ENCODE results near the gene SLC15A1. TPM values are rescaled to one million over a fixed set of nuclear protein-coding genes. Genes with fewer than 3 reads are reported as not detected.

The SLC15A1 gene
- total and polyA plus RNA-seq, 7 experiments from 2014 or later: not detected

GRCh38 chr13:98771838-98772611 lies 19.6 kb upstream of the SLC15A1 start:
- no peak overlapping the region for H3K4me3 Mint-ChIP-seq
- H3K27ac ChIP-seq (ENCODE audit: low read depth, low read length): no peak overlapping the region
- CTCF ChIA-PET: no interaction called here
- ATAC-seq: no peak
- peaks cover 0 to 19% (median 0%) of the 10 kb centered on the region in 11 donors for H3K9me3 Mint-ChIP-seq
- no peak for DNase-seq
- no peaks in the 10 kb centered on the region for H3K36me3 ChIP-seq (ENCODE audit: control insufficient read depth in 2 of 3, insufficient read depth in 3 of 3, low read length in 3 of 3)
- H3K9me3 ChIP-seq (ENCODE audit: control insufficient read depth in 2 of 3, low read length in 3 of 3): no peaks in the 10 kb centered on the region
- intact Hi-C loops (cut with micrococcal nuclease): no loop called here
- no peaks in the 10 kb centered on the region for H3K4me1 ChIP-seq (ENCODE audit: control insufficient read depth in 2 of 2, insufficient read depth in 2 of 2, low read length in 2 of 2)
- no peak overlapping the region for H3K4me3 ChIP-seq (ENCODE audit: low read length)
- H3K27ac Mint-ChIP-seq: no peak overlapping the region
- no peaks in the 10 kb centered on the region for H3K27me3 ChIP-seq (ENCODE audit: control insufficient read depth in 2 of 2, insufficient read depth in 2 of 2, low read length in 2 of 2)
- no peaks in the 10 kb centered on the region for H3K4me1 Mint-ChIP-seq
- peaks cover 0 to 3% (median 0%) of the 10 kb centered on the region in 5 donors for H3K36me3 Mint-ChIP-seq
- POLR2A ChIA-PET: no interaction called here
- H3K27me3 Mint-ChIP-seq: peaks cover 0 to 7% (median 0%) of the 10 kb centered on the region in 5 donors

- Mint-ChIP-seq H3K36me3 (peaks cover 0 to 3% (median 0%) of the 10 kb centered on the region in 5 donors), H3K9me3 (peaks cover 0 to 19% (median 0%) of the 10 kb centered on the region in 11 donors), H3K27me3 (peaks cover 0 to 15% (median 5%) of the 10 kb centered on the region in 5 donors), H3K27ac (no peak overlapping the region), H3K4me3 (no peak overlapping the region), H3K4me1 (no peaks in the 10 kb centered on the region)
- Histone ChIP-seq H3K4me3 (ENCODE audit: low read length) (no peak overlapping the region), H3K27me3 (ENCODE audit: control insufficient read depth in 2 of 2, insufficient read depth in 2 of 2, low read length in 2 of 2) (no peaks in the 10 kb centered on the region), H3K4me1 (ENCODE audit: control insufficient read depth in 2 of 2, insufficient read depth in 2 of 2, low read length in 2 of 2) (no peaks in the 10 kb centered on the region), H3K36me3 (ENCODE audit: control insufficient read depth in 2 of 3, insufficient read depth in 3 of 3, low read length in 3 of 3) (no peaks in the 10 kb centered on the region), H3K9me3 (ENCODE audit: control insufficient read depth in 2 of 3, low read length in 3 of 3) (no peaks in the 10 kb centered on the region), H3K27ac (ENCODE audit: low read depth, low read length) (no peak overlapping the region)
- ChIA-PET POLR2A (no interaction called here), CTCF (no interaction called here)
- intact Hi-C loops (cut with micrococcal nuclease): no loop called here
- ATAC-seq (no peak), DNase-seq (no peak)
Observed at GRCh38 chr13:98769736-98770135, 17.3 kb upstream of the SLC15A1 start.

- H3K4me3 Mint-ChIP-seq: no peak overlapping the region
- ATAC-seq: no peak
- Histone ChIP-seq H3K27me3 (ENCODE audit: control insufficient read depth in 2 of 2, insufficient read depth in 2 of 2, low read length in 2 of 2) (no peaks in the 10 kb centered on the region), H3K9me3 (ENCODE audit: control insufficient read depth in 2 of 3, low read length in 3 of 3) (no peaks in the 10 kb centered on the region), H3K4me3 (ENCODE audit: low read length) (no peak overlapping the region), H3K36me3 (ENCODE audit: control insufficient read depth in 2 of 3, insufficient read depth in 3 of 3, low read length in 3 of 3) (no peaks in the 10 kb centered on the region), H3K27ac (ENCODE audit: low read depth, low read length) (no peak overlapping the region), H3K4me1 (ENCODE audit: control insufficient read depth in 2 of 2, insufficient read depth in 2 of 2, low read length in 2 of 2) (no peaks in the 10 kb centered on the region)
- intact Hi-C loops (cut with micrococcal nuclease): no loop called here
- ChIA-PET POLR2A (no interaction called here), CTCF (no interaction called here)
- H3K9me3 Mint-ChIP-seq: peaks cover 0 to 19% (median 0%) of the 10 kb centered on the region in 11 donors
- peaks cover 0 to 3% (median 0%) of the 10 kb centered on the region in 5 donors for H3K36me3 Mint-ChIP-seq
- no peak overlapping the region for H3K27ac Mint-ChIP-seq
- H3K27me3 Mint-ChIP-seq: peaks cover 0 to 15% (median 5%) of the 10 kb centered on the region in 5 donors
- H3K4me1 Mint-ChIP-seq: no peaks in the 10 kb centered on the region
- DNase-seq: no peak
Observed at GRCh38 chr13:98768522-98768921, 16.1 kb upstream of the SLC15A1 start.

- ATAC-seq: no peak
- Mint-ChIP-seq H3K4me3 (no peak overlapping the region), H3K27ac (no peak overlapping the region), H3K4me1 (peaks cover 0 to 3% (median 0%) of the 10 kb centered on the region in 7 donors), H3K36me3 (peaks cover 0 to 3% (median 0%) of the 10 kb centered on the region in 5 donors), H3K9me3 (peaks cover 0 to 20% (median 0%) of the 10 kb centered on the region in 11 donors), H3K27me3 (peaks cover 2 to 15% (median 5%) of the 10 kb centered on the region in 5 donors)
- POLR2A ChIA-PET: no interaction called here
- Histone ChIP-seq H3K36me3 (ENCODE audit: control insufficient read depth in 2 of 3, insufficient read depth in 3 of 3, low read length in 3 of 3) (no peaks in the 10 kb centered on the region), H3K9me3 (ENCODE audit: control insufficient read depth in 2 of 3, low read length in 3 of 3) (no peaks in the 10 kb centered on the region), H3K4me1 (ENCODE audit: control insufficient read depth in 2 of 2, insufficient read depth in 2 of 2, low read length in 2 of 2) (no peaks in the 10 kb centered on the region), H3K27ac (ENCODE audit: low read depth, low read length) (no peak overlapping the region), H3K27me3 (ENCODE audit: control insufficient read depth in 2 of 2, insufficient read depth in 2 of 2, low read length in 2 of 2) (no peaks in the 10 kb centered on the region), H3K4me3 (ENCODE audit: low read length) (no peak overlapping the region)
- no peak for DNase-seq
- CTCF ChIA-PET: interaction anchor here (0.8 kb wide), 1 partner anchor 9 kb away, joined by 3 read pairs; no protein-coding TSS in a partner anchor
- intact Hi-C loops (cut with micrococcal nuclease): no loop called here
Observed at GRCh38 chr13:98766697-98767096, 14.2 kb upstream of the SLC15A1 start.

GRCh38 chr13:98765996-98766519 lies 13.6 kb upstream of the SLC15A1 start:
- CTCF ChIA-PET: no interaction called here
- DNase-seq: no peak

GRCh38 chr13:98761986-98762616 lies 9.6 kb upstream of the SLC15A1 start:
- no peaks in the 10 kb centered on the region for H3K4me1 ChIP-seq (ENCODE audit: control insufficient read depth in 2 of 2, insufficient read depth in 2 of 2, low read length in 2 of 2)
- H3K4me3 ChIP-seq (ENCODE audit: low read length): no peak overlapping the region
- peaks cover 0 to 11% (median 0%) of the 10 kb centered on the region in 7 donors for H3K4me1 Mint-ChIP-seq
- peak overlapping the region in 2 of 10 donors; percentile 40 to 75 for H3K4me3 Mint-ChIP-seq
- H3K27ac Mint-ChIP-seq: no peak overlapping the region
- peaks cover 0 to 5% (median 3%) of the 10 kb centered on the region in 5 donors for H3K36me3 Mint-ChIP-seq
- DNase-seq: no peak
- H3K9me3 ChIP-seq (ENCODE audit: control insufficient read depth in 2 of 3, low read length in 3 of 3): peaks cover 0 to 7% (median 0%) of the 10 kb centered on the region in 3 experiments
- no peak for ATAC-seq
- no peak overlapping the region for H3K27ac ChIP-seq (ENCODE audit: low read depth, low read length)
- CTCF ChIA-PET: no interaction called here
- no peaks in the 10 kb centered on the region for H3K27me3 ChIP-seq (ENCODE audit: control insufficient read depth in 2 of 2, insufficient read depth in 2 of 2, low read length in 2 of 2)
- POLR2A ChIA-PET: no interaction called here
- intact Hi-C loops (cut with micrococcal nuclease): no loop called here
- peaks cover 0 to 18% (median 11%) of the 10 kb centered on the region in 11 donors for H3K9me3 Mint-ChIP-seq
- H3K36me3 ChIP-seq (ENCODE audit: control insufficient read depth in 2 of 3, insufficient read depth in 3 of 3, low read length in 3 of 3): no peaks in the 10 kb centered on the region
- peaks cover 6 to 23% (median 20%) of the 10 kb centered on the region in 5 donors for H3K27me3 Mint-ChIP-seq

More at GRCh38 chr13:98765996-98766519, 13.6 kb upstream of the SLC15A1 start:
- Histone ChIP-seq H3K27ac (ENCODE audit: low read depth, low read length) (no peak overlapping the region), H3K4me1 (ENCODE audit: control insufficient read depth in 2 of 2, insufficient read depth in 2 of 2, low read length in 2 of 2) (no peaks in the 10 kb centered on the region), H3K27me3 (ENCODE audit: control insufficient read depth in 2 of 2, insufficient read depth in 2 of 2, low read length in 2 of 2) (no peaks in the 10 kb centered on the region), H3K9me3 (ENCODE audit: control insufficient read depth in 2 of 3, low read length in 3 of 3) (no peaks in the 10 kb centered on the region), H3K36me3 (ENCODE audit: control insufficient read depth in 2 of 3, insufficient read depth in 3 of 3, low read length in 3 of 3) (no peaks in the 10 kb centered on the region), H3K4me3 (ENCODE audit: low read length) (no peak overlapping the region)
- POLR2A ChIA-PET: no interaction called here
- H3K9me3 Mint-ChIP-seq: peaks cover 0 to 16% (median 2%) of the 10 kb centered on the region in 11 donors
- no peak overlapping the region for H3K27ac Mint-ChIP-seq
- intact Hi-C loops (cut with micrococcal nuclease): no loop called here
- peaks cover 0 to 9% (median 0%) of the 10 kb centered on the region in 7 donors for H3K4me1 Mint-ChIP-seq
- peaks cover 2 to 15% (median 8%) of the 10 kb centered on the region in 5 donors for H3K27me3 Mint-ChIP-seq
- H3K36me3 Mint-ChIP-seq: peaks cover 0 to 3% (median 0%) of the 10 kb centered on the region in 5 donors
- H3K4me3 Mint-ChIP-seq: no peak overlapping the region
- no peak for ATAC-seq

All from naive thymus-derived CD4-positive, alpha-beta T cell (primary cell).